NCI-H2029 treated with DMSO at 0.1 percent for 48 hours (cell line): ENCODE results near the gene AKAP8L.

Experiments
- DNase-seq: peaks from one replicate; lab custom pipeline; 2025; lab: John Stamatoyannopoulos, UW

The AKAP8L gene

GRCh38 chr19:15432629-15433518 is 14.1 kb upstream of the AKAP8L start:
- DNase-seq = peak; percentile 64

GRCh38 chr19:15432018-15432494 is 13.3 kb upstream of the AKAP8L start:
- DNase-seq = no peak

GRCh38 chr19:15431396-15432017 is 12.7 kb upstream of the AKAP8L start:
- DNase-seq = no peak

GRCh38 chr19:15430526-15431120 is 11.8 kb upstream of the AKAP8L start:
- no peak for DNase-seq

GRCh38 chr19:15429825-15430467 is 11.2 kb upstream of the AKAP8L start:
- DNase-seq = no peak

- no peak for DNase-seq
These were observed 10.4 kb upstream of the AKAP8L start for GRCh38 chr19:15428956-15429824.

GRCh38 chr19:15427991-15428471 is 9.2 kb upstream of the AKAP8L start:
- no peak for DNase-seq

- DNase-seq = no peak
These were observed 8.5 kb upstream of the AKAP8L start for GRCh38 chr19:15427350-15427700.

GRCh38 chr19:15426485-15427349 is 7.9 kb upstream of the AKAP8L start:
- no peak for DNase-seq

GRCh38 chr19:15425321-15425950 is 6.6 kb upstream of the AKAP8L start:
- no peak for DNase-seq

- DNase-seq = no peak
These were observed 6.0 kb upstream of the AKAP8L start for GRCh38 chr19:15424692-15425272.

GRCh38 chr19:15424121-15424520 is 5.3 kb upstream of the AKAP8L start:
- DNase-seq = no peak

GRCh38 chr19:15423130-15423529 is 4.3 kb upstream of the AKAP8L start:
- DNase-seq = no peak

GRCh38 chr19:15422296-15423075 is 3.7 kb upstream of the AKAP8L start:
- DNase-seq = no peak

- DNase-seq = peak; percentile 72
These were observed 3.0 kb upstream of the AKAP8L start for GRCh38 chr19:15421721-15422260.

GRCh38 chr19:15421136-15421695 is 2.4 kb upstream of the AKAP8L start:
- no peak for DNase-seq

- DNase-seq = no peak
These were observed 731 bp upstream of the AKAP8L start for GRCh38 chr19:15419413-15420025.

- DNase-seq = no peak
These were observed 583 bp downstream of the AKAP8L start for GRCh38 chr19:15418231-15418578.
